ENCODE results near the gene ADAM17.

- TF ChIP-seq, protein P1, sequence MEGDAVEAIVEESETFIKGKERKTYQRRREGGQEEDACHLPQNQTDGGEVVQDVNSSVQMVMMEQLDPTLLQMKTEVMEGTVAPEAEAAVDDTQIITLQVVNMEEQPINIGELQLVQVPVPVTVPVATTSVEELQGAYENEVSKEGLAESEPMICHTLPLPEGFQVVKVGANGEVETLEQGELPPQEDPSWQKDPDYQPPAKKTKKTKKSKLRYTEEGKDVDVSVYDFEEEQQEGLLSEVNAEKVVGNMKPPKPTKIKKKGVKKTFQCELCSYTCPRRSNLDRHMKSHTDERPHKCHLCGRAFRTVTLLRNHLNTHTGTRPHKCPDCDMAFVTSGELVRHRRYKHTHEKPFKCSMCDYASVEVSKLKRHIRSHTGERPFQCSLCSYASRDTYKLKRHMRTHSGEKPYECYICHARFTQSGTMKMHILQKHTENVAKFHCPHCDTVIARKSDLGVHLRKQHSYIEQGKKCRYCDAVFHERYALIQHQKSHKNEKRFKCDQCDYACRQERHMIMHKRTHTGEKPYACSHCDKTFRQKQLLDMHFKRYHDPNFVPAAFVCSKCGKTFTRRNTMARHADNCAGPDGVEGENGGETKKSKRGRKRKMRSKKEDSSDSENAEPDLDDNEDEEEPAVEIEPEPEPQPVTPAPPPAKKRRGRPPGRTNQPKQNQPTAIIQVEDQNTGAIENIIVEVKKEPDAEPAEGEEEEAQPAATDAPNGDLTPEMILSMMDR (conservative IDR thresholded peaks at IDR 0.05; ENCODE audit: low read length), result no peak
- TF ChIP-seq EZH2phosphoT487 (IDR thresholded peaks at IDR 0.05; ENCODE audit: borderline replicate concordance), result no peak
Measured at GRCh38 chr2:9519250-9519649, 36.4 kb downstream of the ADAM17 start.

Data from Loucy (cell line).